H1 (cell line): ENCODE data around the gene MYO18A. TPM values are rescaled to one million over a fixed set of nuclear protein-coding genes. Genes with fewer than 3 reads are reported as not detected.

ENCODE experiments used
- CTCF ChIA-PET: fragments of 300-600 bp; sonication (Branson Sonifier 250); formaldehyde crosslinking; loops from one replicate; lab custom pipeline; 2021; ENCODE audit not compliant: partially characterized antibody; lab: Charles Lee
- POLR2A ChIA-PET: fragments of 300-600 bp; sonication (Branson Sonifier 250); formaldehyde crosslinking; loops from one replicate; lab custom pipeline; 2021; ENCODE audit warnings: inconsistent platforms; ENCODE audit not compliant: partially characterized antibody; lab: Charles Lee
- DNase-seq, 2 experiments: peaks; one replicate each; pipeline versions ENCODE4 v3.0.0 to v3.0.0-alpha.2; 2010 to 2022; ENCODE audit warnings: low spot score in 2 of 2, low read depth in 1 of 2, mixed read lengths in 1 of 2
- FAIRE-seq: peaks from 2 replicates; lab custom pipeline; 2011; peaks lifted over from hg19 to GRCh38; lab: Jason Lieb, UNC
- H2AFZ ChIP-seq: 2 replicates; pipeline ENCODE4 v1.8.1; 2012; ENCODE audit warnings: low read length, inconsistent platforms
- H2AK5ac ChIP-seq: 2 replicates; pipeline ENCODE4 v1.6.1; 2013; ENCODE audit warnings: low read depth, low read length
- H2BK120ac ChIP-seq: replicated peaks from 2 replicates; pipeline ENCODE3; 2013; ENCODE audit warnings: low read depth, low read length, inconsistent platforms
- H2BK12ac ChIP-seq: 2 replicates; pipeline ENCODE4 v1.6.1; 2013; ENCODE audit warnings: low read depth, low read length
- H2BK15ac ChIP-seq: 2 replicates; pipeline ENCODE4 v1.6.1; 2013; ENCODE audit warnings: low read length
- H2BK20ac ChIP-seq: 2 replicates; pipeline ENCODE4 v1.6.1; 2013; ENCODE audit warnings: low read length
- H2BK5ac ChIP-seq: 2 replicates; pipeline ENCODE4 v1.6.1; 2013; ENCODE audit warnings: low read depth, low read length
- H3K14ac ChIP-seq: 2 replicates; pipeline ENCODE4 v1.6.1; 2013; ENCODE audit warnings: inconsistent platforms; ENCODE audit not compliant: insufficient read length
- H3K18ac ChIP-seq: 2 replicates; pipeline ENCODE4 v1.6.1; 2013; ENCODE audit warnings: low read length; ENCODE audit errors: extremely low read depth
- H3K23ac ChIP-seq: 2 replicates; pipeline ENCODE4 v1.6.1; 2013; ENCODE audit warnings: inconsistent platforms; ENCODE audit not compliant: insufficient read length
- H3K23me2 ChIP-seq: 2 replicates; pipeline ENCODE4 v1.6.1; 2013; ENCODE audit warnings: low read depth, low read length
- H3K27ac ChIP-seq: 2 replicates; pipeline ENCODE4 v1.6.1; 2011; ENCODE audit warnings: low read depth, low read length, inconsistent platforms
- H3K27me3 ChIP-seq, 4 experiments: replicated peaks in 1 of 4; 1 replicate in 1 of 4; 2 replicates in 3 of 4; pipeline versions ENCODE4 v1.6.1 to v1.8.1; 2011 to 2013; ENCODE audit warnings: low read length in 3 of 4, mild to moderate bottlenecking in 3 of 4, inconsistent platforms in 2 of 4, mixed read lengths in 2 of 4, moderate library complexity in 1 of 4; ENCODE audit not compliant: control insufficient read depth in 3 of 4, insufficient read depth in 3 of 4; ENCODE audit errors: extremely low read depth in 1 of 4
- H3K36me3 ChIP-seq, 4 experiments: 2 replicates each; pipeline versions ENCODE4 v1.6.1 to v1.8.1; 2011 to 2013; ENCODE audit warnings: mild to moderate bottlenecking in 4 of 4, low read length in 3 of 4, moderate library complexity in 2 of 4, control low read depth in 1 of 4, inconsistent platforms in 1 of 4; ENCODE audit not compliant: insufficient read depth in 4 of 4, control insufficient read depth in 2 of 4
- H3K4ac ChIP-seq: replicated peaks from 2 replicates; pipeline ENCODE3; 2013; ENCODE audit warnings: low read length, low read depth, mixed read lengths, inconsistent platforms; ENCODE audit not compliant: insufficient read length
- H3K4me1 ChIP-seq, 4 experiments: replicated peaks in 1 of 4; 1 replicate in 1 of 4; 2 replicates in 3 of 4; pipeline versions ENCODE4 v1.6.1 to v1.8.1; 2011 to 2013; ENCODE audit warnings: low read length in 3 of 4, inconsistent platforms in 2 of 4, mixed read lengths in 1 of 4; ENCODE audit not compliant: insufficient read depth in 4 of 4, control insufficient read depth in 3 of 4
- H3K4me2 ChIP-seq, 2 experiments: 2 replicates each; pipeline versions ENCODE4 v1.6.1 to v1.8.1; 2011 to 2013; ENCODE audit warnings: low read depth in 2 of 2, low read length in 2 of 2, control low read depth in 1 of 2, inconsistent platforms in 1 of 2, mild to moderate bottlenecking in 1 of 2; ENCODE audit not compliant: insufficient read depth in 1 of 2
- H3K4me3 ChIP-seq, 4 experiments: fragments of 200-600, 300-600 bp in 1 of 4; sonication (generic), shearing (Covaris generic), sonication (Bioruptor Twin) in 1 of 4; 2 replicates each; pipeline versions ENCODE4 v1.5.1 to v1.8.1; 2011 to 2016; ENCODE audit warnings: low read length in 4 of 4, low read depth in 3 of 4, control low read depth in 2 of 4, inconsistent platforms in 2 of 4, mild to moderate bottlenecking in 2 of 4, mixed read lengths in 1 of 4, moderate library complexity in 1 of 4; ENCODE audit not compliant: insufficient read depth in 2 of 4; ENCODE audit errors: extremely low read depth in 1 of 4
- H3K56ac ChIP-seq: replicated peaks from 2 replicates; pipeline ENCODE3; 2013; ENCODE audit warnings: low read depth, mild to moderate bottlenecking, mixed read lengths, low read length, inconsistent platforms; ENCODE audit not compliant: insufficient read length
- H3K79me1 ChIP-seq: 2 replicates; pipeline ENCODE4 v1.6.1; 2013; ENCODE audit warnings: low read depth, low read length, control low read depth
- H3K79me2 ChIP-seq, 2 experiments: 2 replicates each; pipeline versions ENCODE4 v1.6.1 to v1.8.1; 2012 to 2013; ENCODE audit warnings: low read length in 2 of 2, mild to moderate bottlenecking in 2 of 2, inconsistent platforms in 1 of 2; ENCODE audit not compliant: insufficient read depth in 2 of 2, control insufficient read depth in 1 of 2
- H3K9ac ChIP-seq, 4 experiments: replicated peaks in 1 of 4; 1 replicate in 1 of 4; 2 replicates in 3 of 4; pipeline versions ENCODE4 v1.6.1 to v1.8.1; 2011 to 2013; ENCODE audit warnings: low read depth in 3 of 4, low read length in 3 of 4, control low read depth in 2 of 4, mild to moderate bottlenecking in 2 of 4, moderate library complexity in 2 of 4, inconsistent platforms in 1 of 4; ENCODE audit errors: extremely low read depth in 1 of 4
- H3K9me3 ChIP-seq, 2 experiments: 2 replicates each; pipeline versions ENCODE4 v1.6.1 to v1.8.1; 2012 to 2013; ENCODE audit warnings: mild to moderate bottlenecking in 2 of 2, moderate library complexity in 2 of 2, control low read depth in 1 of 2, inconsistent platforms in 1 of 2, low read depth in 1 of 2, low read length in 1 of 2, mixed read lengths in 1 of 2; ENCODE audit not compliant: insufficient read depth in 2 of 2
- H4K20me1 ChIP-seq, 2 experiments: replicated peaks in 1 of 2; 2 replicates each; pipeline versions ENCODE3 to v1.8.1; 2011 to 2013; ENCODE audit warnings: inconsistent platforms in 2 of 2, low read length in 2 of 2, mild to moderate bottlenecking in 1 of 2; ENCODE audit not compliant: insufficient read depth in 2 of 2, control insufficient read depth in 1 of 2
- H4K5ac ChIP-seq: 2 replicates; pipeline ENCODE4 v1.6.1; 2013; ENCODE audit warnings: low read length, low read depth, mixed read lengths, inconsistent platforms; ENCODE audit not compliant: insufficient read length
- H4K8ac ChIP-seq: 2 replicates; pipeline ENCODE4 v1.8.0; 2013; ENCODE audit warnings: mild to moderate bottlenecking, moderate library complexity, low read length, inconsistent platforms; ENCODE audit not compliant: insufficient read depth; ENCODE audit errors: extremely low read depth
- H4K91ac ChIP-seq: replicated peaks from 2 replicates; pipeline ENCODE3; 2013; ENCODE audit warnings: low read length, mixed read lengths, inconsistent platforms; ENCODE audit not compliant: insufficient read length
- BRCA1 ChIP-seq: IDR thresholded peaks from 2 replicates; pipeline ENCODE4 v1.6.1; 2012; ENCODE audit warnings: low read depth, low read length, improper control_type of control experiment
- KDM4A ChIP-seq: IDR thresholded peaks from one replicate; pipeline ENCODE4 v1.7.1; 2012; ENCODE audit warnings: low read depth, mild to moderate bottlenecking, moderate library complexity, low read length, inconsistent platforms; ENCODE audit not compliant: severe bottlenecking
- NRF1 ChIP-seq: IDR thresholded peaks from 2 replicates; pipeline ENCODE4 v1.6.1; 2011; ENCODE audit warnings: mild to moderate bottlenecking, low read depth, low read length, improper control_type of control experiment
- SAP30 ChIP-seq: fragments of 300-600 bp; sonication (generic); IDR thresholded peaks from 2 replicates; pipeline ENCODE4 v1.7.1; 2012; ENCODE audit warnings: low read length, moderate library complexity, mild to moderate bottlenecking, inconsistent platforms; ENCODE audit not compliant: insufficient read depth, insufficient replicate concordance
- SIRT6 ChIP-seq: IDR thresholded peaks from one replicate; pipeline ENCODE4 v1.7.1; 2012; ENCODE audit warnings: low read length, inconsistent platforms
- SP4 ChIP-seq: IDR thresholded peaks from 2 replicates; pipeline ENCODE4 v1.6.1; 2012; ENCODE audit warnings: low read length, inconsistent platforms
- WGBS, 2 experiments: shearing (Covaris generic) in 1 of 2; methylation state at CpG; one replicate each; pipeline versions ENCODE4 v1.1.6 to v1.1.7; 2013 to 2015; ENCODE audit warnings: low lambda C conversion rate in 2 of 2, mixed read lengths in 2 of 2, inconsistent platforms in 1 of 2, low coverage in 1 of 2, missing lambda C conversion rate in 1 of 2; ENCODE audit not compliant: insufficient replicate concordance in 2 of 2, insufficient coverage in 1 of 2, insufficient read length in 1 of 2; ENCODE audit errors: extremely low coverage in 1 of 2, missing lambda C conversion rate in 1 of 2; 5-methylcytosine and 5-hydroxymethylcytosine counted together
- polyA plus RNA-seq, 7 experiments: library from polyadenylated mRNA; depleted of rRNA in 3 of 7; stranded (reverse) in 5 of 7; unstranded in 2 of 7; fragments of >200 nt in 5 of 7; fragments of 200-250 nt in 2 of 7; gene quantifications; 1 replicate in 5 of 7; 2 replicates in 1 of 7; 4 replicates in 1 of 7; pipeline versions ENCODE4 v1.2.1 to v1.2.3, GENCODE V29; 2011 to 2013; ENCODE audit warnings: missing spikeins in 2 of 7, mixed read lengths in 2 of 7
- total RNA-seq: library from RNA; stranded (reverse); fragmentation: NEBNext Ultra II Directional; extraction: Animal tissue kit (Norgen Biotek cat#: 25700); gene quantifications from 2 replicates; pipeline ENCODE4 v1.2.1, GENCODE V29; 2021

MYO18A gene
- total and polyA plus RNA-seq, 2 of the 8 experiments (the other 6 are each of a cell fraction or from before 2014, with no cell fraction given), result 7.6 to 43.8 TPM

DNA sequence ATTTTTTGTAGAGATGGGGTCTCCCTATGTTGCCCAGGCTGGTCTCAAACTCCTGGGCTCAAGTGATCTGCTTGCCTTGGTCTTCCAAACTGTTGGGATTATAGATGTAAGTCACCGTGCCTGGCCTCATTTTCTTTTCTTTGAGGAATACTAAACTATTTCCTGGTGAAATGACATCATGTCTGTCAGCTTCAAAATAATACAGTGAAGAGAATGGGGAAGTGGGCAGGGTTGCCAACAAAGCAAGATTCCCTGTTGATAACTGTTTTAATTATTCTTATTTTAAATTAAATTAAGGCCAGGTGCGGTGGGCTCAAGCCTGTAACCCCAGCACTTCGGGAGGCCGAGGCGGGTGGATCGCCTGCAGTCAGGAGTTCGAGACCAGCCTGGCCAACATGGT lies 116.2 kb downstream of the MYO18A start:
- Histone ChIP-seq H3K27ac (no peak overlapping the region), H2AK5ac (no peak overlapping the region), H3K27me3 (0 out of 7 replicates have a peak, but pooled peaks cover 0 to 2% (median 0%) of the 10 kb centered on the region in 4 experiments), H3K14ac (no peak overlapping the region), H2BK20ac (no peak overlapping the region), H4K91ac (no peak overlapping the region), H2BK15ac (no peak overlapping the region), H3K18ac (no peak overlapping the region), H3K23ac (no peak overlapping the region), H2BK5ac (no peak overlapping the region), H3K56ac (no peak overlapping the region), H4K5ac (no peak overlapping the region), H3K23me2 (no peaks in the 10 kb centered on the region), H3K9me3 (no peaks in the 10 kb centered on the region), H3K4me1 (peaks cover 12 to 29% (median 18%) of the 10 kb centered on the region in 4 experiments), H3K4ac (no peak overlapping the region), H4K20me1 (no peaks in the 10 kb centered on the region), H3K36me3 (no peaks in the 10 kb centered on the region), H3K79me2 (no peaks in the 10 kb centered on the region), H3K9ac (no peak overlapping the region), H4K8ac (no peak overlapping the region), H2BK12ac (no peak overlapping the region), H3K4me3 (no peak overlapping the region), H3K4me2 (no peak overlapping the region), H3K79me1 (no peaks in the 10 kb centered on the region), H2AFZ (no peak overlapping the region), H2BK120ac (no peak overlapping the region)
- CTCF ChIA-PET, result interaction anchor here (1.1 to 2.8 kb wide), 7 partner anchors 9 to 111 kb away, joined by 3 to 11 read pairs (median 4); no protein-coding TSS in a partner anchor
- TF ChIP-seq SAP30 (no peak), NRF1 (no peak), SP4 (no peak), SIRT6 (no peak), KDM4A (no peak), BRCA1 (no peak)
- DNase-seq (no peak), FAIRE-seq (no peak)
- POLR2A ChIA-PET, result interaction anchor here (0.7 to 3.1 kb wide), 7 partner anchors 9 to 46 kb away, joined by 3 to 19 read pairs (median 4); no protein-coding TSS in a partner anchor
- WGBS, 2 experiments, result 96% methylated on average over 7 of the region's 7 CpGs; no CpG with 5 or more reads in 1 of the 2 experiments
